Lower lobe of right lung (tissue), 2 donors: ENCODE results near the gene NUBPL. TPM values are rescaled to one million over a fixed set of nuclear protein-coding genes. Genes with fewer than 3 reads are reported as not detected.
"Not testable (repeated sequence)": the region's sequence is repeated elsewhere in the genome, so short reads cannot be mapped to it uniquely, and the experiment has no call there.

ENCODE experiments used
- ATAC-seq, 2 donors: fragments of 200-7000 bp; cut with Tn5 transposase; one replicate each; pipeline ENCODE4 v1.9.1; 2020 to 2022; ENCODE audit warnings: mild to moderate bottlenecking in 2 of 2, moderate library complexity in 2 of 2
- DNase-seq: peaks from one replicate; pipeline ENCODE4 v3.0.0-alpha.2; 2020
- H3K27ac ChIP-seq: fragments of 200-600 bp; one replicate; pipeline ENCODE4 v1.8.0; 2022
- H3K27me3 ChIP-seq: fragments of 200-600 bp; one replicate; pipeline ENCODE4 v1.8.0; 2022; ENCODE audit warnings: low read depth
- H3K36me3 ChIP-seq: fragments of 200-600 bp; one replicate; pipeline ENCODE4 v1.8.0; 2022; ENCODE audit warnings: mild to moderate bottlenecking
- H3K4me1 ChIP-seq: fragments of 200-600 bp; one replicate; pipeline ENCODE4 v1.8.0; 2022
- H3K4me3 ChIP-seq: fragments of 200-600 bp; one replicate; pipeline ENCODE4 v1.8.0; 2022; ENCODE audit warnings: mild to moderate bottlenecking
- H3K9me3 ChIP-seq: fragments of 200-600 bp; one replicate; pipeline ENCODE4 v1.8.0; 2022
- CTCF ChIP-seq: fragments of 200-600 bp; IDR thresholded peaks from one replicate; pipeline ENCODE4 v1.8.0; 2022; ENCODE audit warnings: antibody characterized with exemption, mild to moderate bottlenecking
- intact Hi-C: fragments of 100-400 bp; cut with DNase I; formaldehyde crosslinking; loops from one replicate; pipeline ENCODE4 v1.11.0; 2022
- total RNA-seq: library from RNA; stranded (reverse); fragmentation: NEBNext Ultra II Directional; extraction: Animal tissue kit (Norgen Biotek cat#: 25700); gene quantifications from one replicate; pipeline ENCODE4 v1.2.1, GENCODE V29; 2021
- donor health status: DM: no; HTN: yes; CAD: no; lungs with severe emphysema.

Gene NUBPL
- total RNA-seq, 1 donor from 2014 or later: 8.6 TPM

GRCh38 chr14:31740688-31741087 is 179.5 kb downstream of the NUBPL start:
- Histone ChIP-seq H3K4me3 (no peak overlapping the region), H3K4me1 (no peaks in the 10 kb centered on the region), H3K36me3 (no peaks in the 10 kb centered on the region), H3K9me3 (peaks cover 2% of the 10 kb centered on the region), H3K27ac (no peak overlapping the region), H3K27me3 (no peaks in the 10 kb centered on the region)
- intact Hi-C loops: no loop called here
- DNase-seq (no peak), ATAC-seq (no peak)
- no peak for TF ChIP-seq CTCF

- Histone ChIP-seq H3K27ac (no peak overlapping the region), H3K4me1 (no peaks in the 10 kb centered on the region), H3K4me3 (no peak overlapping the region), H3K36me3 (no peaks in the 10 kb centered on the region), H3K9me3 (peaks cover 43% of the 10 kb centered on the region), H3K27me3 (no peaks in the 10 kb centered on the region)
- no peak for TF ChIP-seq CTCF
- ATAC-seq (no peak), DNase-seq (no peak)
- intact Hi-C loops: no loop called here
Observed at GRCh38 chr14:31745741-31746140, 184.5 kb downstream of the NUBPL start.

- no peak for TF ChIP-seq CTCF
- ATAC-seq (no peak), DNase-seq (no peak)
- intact Hi-C loops: no loop called here
- Histone ChIP-seq H3K4me3 (no peak overlapping the region), H3K4me1 (no peaks in the 10 kb centered on the region), H3K27me3 (no peaks in the 10 kb centered on the region), H3K36me3 (no peaks in the 10 kb centered on the region), H3K9me3 (peaks cover 43% of the 10 kb centered on the region), H3K27ac (no peak overlapping the region)
Observed at GRCh38 chr14:31746326-31746725, 185.1 kb downstream of the NUBPL start.

- no peak for ATAC-seq
- no peak for DNase-seq
- no peaks in the 10 kb centered on the region for H3K4me1 ChIP-seq
- intact Hi-C loops: no loop called here
- peaks cover 43% of the 10 kb centered on the region for H3K9me3 ChIP-seq
- H3K27ac ChIP-seq: no peak overlapping the region
- no peak for TF ChIP-seq CTCF
- no peaks in the 10 kb centered on the region for H3K27me3 ChIP-seq
- H3K36me3 ChIP-seq: no peaks in the 10 kb centered on the region
- H3K4me3 ChIP-seq: no peak overlapping the region
Observed at GRCh38 chr14:31749275-31749674, 188.1 kb downstream of the NUBPL start.

GRCh38 chr14:31751047-31751446 is 189.8 kb downstream of the NUBPL start:
- H3K4me3 ChIP-seq, intact Hi-C loops, H3K27ac ChIP-seq, DNase-seq, H3K36me3 ChIP-seq, H3K4me1 ChIP-seq, ATAC-seq, H3K27me3 ChIP-seq: not testable (repeated sequence)
- H3K9me3 ChIP-seq: peaks cover 37% of the 10 kb centered on the region

- no peak for TF ChIP-seq CTCF
- Histone ChIP-seq H3K4me1 (no peaks in the 10 kb centered on the region), H3K4me3 (no peak overlapping the region), H3K27ac (no peak overlapping the region), H3K9me3 (peaks cover 18% of the 10 kb centered on the region), H3K27me3 (no peaks in the 10 kb centered on the region), H3K36me3 (no peaks in the 10 kb centered on the region)
- no peak for DNase-seq
- intact Hi-C loops: no loop called here
- ATAC-seq: no peak
Observed at GRCh38 chr14:31752867-31753661, 191.9 kb downstream of the NUBPL start.
